Ishikawa (cell line): Measurements from ENCODE around the gene INPP5E.

Experiments used
- CEBPB ChIP-seq: IDR thresholded peaks from 2 replicates; pipeline ENCODE4 v1.6.1; 2012
- CREB1 ChIP-seq: IDR thresholded peaks from 2 replicates; pipeline ENCODE4 v1.6.1; 2012; ENCODE audit warnings: low read depth
- EGR1 ChIP-seq: IDR thresholded peaks from 2 replicates; pipeline ENCODE4 v1.6.1; 2012
- EP300 ChIP-seq: IDR thresholded peaks from 2 replicates; pipeline ENCODE4 v1.6.1; 2012; ENCODE audit warnings: borderline replicate concordance
- FOXM1 ChIP-seq: IDR thresholded peaks from 2 replicates; pipeline ENCODE4 v1.6.1; 2012; ENCODE audit warnings: low read depth, borderline replicate concordance
- NFIC ChIP-seq: IDR thresholded peaks from 2 replicates; pipeline ENCODE4 v1.6.1; 2012
- RAD21 ChIP-seq: IDR thresholded peaks from 2 replicates; pipeline ENCODE4 v1.6.1; 2012; ENCODE audit warnings: low read depth
- REST ChIP-seq: IDR thresholded peaks from 2 replicates; pipeline ENCODE4 v1.6.1; 2012; ENCODE audit warnings: low read depth, mild to moderate bottlenecking
- TAF1 ChIP-seq: IDR thresholded peaks from 2 replicates; pipeline ENCODE4 v1.6.1; 2012; ENCODE audit warnings: low read depth, mild to moderate bottlenecking
- TCF12 ChIP-seq: IDR thresholded peaks from 2 replicates; pipeline ENCODE4 v1.6.1; 2012; ENCODE audit warnings: low read depth
- TEAD4 ChIP-seq: IDR thresholded peaks from 2 replicates; pipeline ENCODE4 v1.6.1; 2012
- YY1 ChIP-seq: IDR thresholded peaks from 2 replicates; pipeline ENCODE4 v1.6.1; 2012; ENCODE audit warnings: low read depth
- ZBTB7A ChIP-seq: IDR thresholded peaks from 2 replicates; pipeline ENCODE4 v1.6.1; 2012; ENCODE audit warnings: low read depth
- TF ChIP-seq, protein P1 (sequence below): IDR thresholded peaks from 2 replicates; pipeline ENCODE4 v1.6.1; 2012
- TF ChIP-seq, protein P2 (sequence below): IDR thresholded peaks from 2 replicates; pipeline ENCODE4 v1.6.1; 2012

Gene INPP5E

DNA sequence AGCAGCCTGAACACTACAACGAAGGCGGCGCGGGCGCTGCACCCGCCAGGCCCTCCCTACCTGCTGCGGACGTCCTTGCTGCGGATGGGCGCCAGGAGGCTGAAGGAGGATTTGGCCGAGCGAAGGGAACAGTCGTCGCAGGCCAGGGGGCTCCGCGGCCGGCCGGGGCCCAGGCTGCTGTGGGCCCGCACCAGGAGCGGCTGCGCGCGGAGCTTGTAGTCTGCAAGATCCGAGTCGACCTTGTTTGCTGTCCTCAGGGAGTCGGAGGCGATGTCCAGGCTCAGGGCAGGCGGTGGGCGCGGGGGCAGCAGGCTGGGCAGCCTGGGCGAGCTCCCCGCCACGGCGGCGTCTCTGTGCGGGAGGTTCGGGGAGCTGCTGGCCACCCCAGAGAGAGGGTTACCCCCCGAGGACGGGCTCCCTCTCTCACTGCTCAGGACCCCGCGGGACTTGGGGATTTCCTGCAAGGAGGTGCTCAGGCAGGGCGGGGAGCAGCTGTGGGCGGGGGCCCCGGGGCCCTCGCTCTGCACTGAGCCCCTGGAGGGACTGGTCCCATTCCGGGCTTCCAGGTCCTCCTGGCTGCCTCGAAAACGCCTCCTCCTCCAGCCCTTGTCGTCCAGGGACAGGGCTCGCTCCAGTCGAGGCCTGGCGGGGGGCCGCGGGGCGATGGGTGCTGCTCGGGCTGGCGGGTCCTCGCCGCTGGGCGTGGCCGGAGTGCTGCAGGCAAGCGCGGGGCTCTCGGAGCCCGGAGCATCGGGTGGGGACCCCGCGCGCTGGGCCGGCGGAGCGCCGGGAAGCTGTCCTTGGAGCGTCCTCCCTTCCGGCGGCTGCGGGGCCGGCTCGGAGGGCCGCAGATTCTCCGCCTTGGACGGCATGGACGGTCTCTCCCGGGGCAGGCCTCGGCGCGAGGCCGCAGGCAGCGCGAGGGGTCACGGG is 831 bp downstream of the INPP5E start:
- TF ChIP-seq EP300 (no peak), FOXM1 (no peak), TAF1 (no peak), RAD21 (no peak), TCF12 (no peak), CEBPB (no peak), NFIC (no peak), YY1 (no peak), CREB1 (no peak), EGR1 (no peak), ZBTB7A (no peak), REST (no peak)
- TF ChIP-seq, protein P1, sequence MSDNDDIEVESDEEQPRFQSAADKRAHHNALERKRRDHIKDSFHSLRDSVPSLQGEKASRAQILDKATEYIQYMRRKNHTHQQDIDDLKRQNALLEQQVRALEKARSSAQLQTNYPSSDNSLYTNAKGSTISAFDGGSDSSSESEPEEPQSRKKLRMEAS = no peak; the same call in 1 of the 2 replicates
- TF ChIP-seq, protein P2, sequence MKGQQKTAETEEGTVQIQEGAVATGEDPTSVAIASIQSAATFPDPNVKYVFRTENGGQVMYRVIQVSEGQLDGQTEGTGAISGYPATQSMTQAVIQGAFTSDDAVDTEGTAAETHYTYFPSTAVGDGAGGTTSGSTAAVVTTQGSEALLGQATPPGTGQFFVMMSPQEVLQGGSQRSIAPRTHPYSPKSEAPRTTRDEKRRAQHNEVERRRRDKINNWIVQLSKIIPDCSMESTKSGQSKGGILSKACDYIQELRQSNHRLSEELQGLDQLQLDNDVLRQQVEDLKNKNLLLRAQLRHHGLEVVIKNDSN = no peak

DNA sequence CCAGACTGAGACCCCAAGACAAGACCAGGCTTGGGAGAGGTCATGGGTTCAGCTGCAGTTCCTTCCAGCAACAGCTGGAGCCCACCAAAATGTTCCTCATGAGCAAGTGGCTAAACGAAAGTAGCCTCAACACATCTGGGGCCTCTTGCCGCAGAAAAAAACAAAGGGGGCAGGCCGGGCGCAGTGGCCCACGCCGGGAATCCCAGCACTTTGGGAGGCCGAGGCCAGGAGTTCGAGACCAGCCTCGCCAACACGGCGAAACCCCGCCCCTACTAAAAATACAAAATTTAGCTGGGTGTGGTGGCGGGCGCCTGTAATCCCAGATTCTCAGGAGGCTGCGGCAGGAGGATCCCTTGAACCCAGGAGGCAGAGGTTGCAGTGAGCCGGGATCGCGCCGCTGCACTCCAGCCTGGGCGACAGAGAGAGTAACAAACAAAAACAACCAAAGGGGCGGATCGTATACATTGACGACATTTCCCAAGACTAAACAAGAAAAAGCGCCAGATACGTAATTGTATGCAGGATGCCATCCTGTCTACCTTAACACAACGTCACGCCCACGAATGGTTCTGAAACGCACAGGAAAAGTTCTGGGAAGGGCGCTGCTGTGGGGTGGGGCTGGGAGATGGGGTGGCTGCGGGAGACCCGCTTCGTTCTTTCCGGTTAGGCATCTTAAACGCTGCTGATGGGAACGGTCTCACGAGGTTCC is 1.7 kb downstream of the INPP5E start:
- TF ChIP-seq TAF1 = no peak
- no peak for TF ChIP-seq CEBPB
- no peak for TF ChIP-seq EGR1
- TF ChIP-seq RAD21 = no peak
- TF ChIP-seq, protein P2 = no peak
- TF ChIP-seq ZBTB7A = no peak
- TF ChIP-seq YY1 = no peak
- TF ChIP-seq, protein P1 = no peak
- TF ChIP-seq REST = no peak
- no peak for TF ChIP-seq EP300
- no peak for TF ChIP-seq FOXM1
- no peak for TF ChIP-seq TEAD4
- no peak for TF ChIP-seq CREB1

GRCh38 chr9:136437430-136437829 is 2.2 kb downstream of the INPP5E start:
- TF ChIP-seq EP300 (no peak), YY1 (no peak)

DNA sequence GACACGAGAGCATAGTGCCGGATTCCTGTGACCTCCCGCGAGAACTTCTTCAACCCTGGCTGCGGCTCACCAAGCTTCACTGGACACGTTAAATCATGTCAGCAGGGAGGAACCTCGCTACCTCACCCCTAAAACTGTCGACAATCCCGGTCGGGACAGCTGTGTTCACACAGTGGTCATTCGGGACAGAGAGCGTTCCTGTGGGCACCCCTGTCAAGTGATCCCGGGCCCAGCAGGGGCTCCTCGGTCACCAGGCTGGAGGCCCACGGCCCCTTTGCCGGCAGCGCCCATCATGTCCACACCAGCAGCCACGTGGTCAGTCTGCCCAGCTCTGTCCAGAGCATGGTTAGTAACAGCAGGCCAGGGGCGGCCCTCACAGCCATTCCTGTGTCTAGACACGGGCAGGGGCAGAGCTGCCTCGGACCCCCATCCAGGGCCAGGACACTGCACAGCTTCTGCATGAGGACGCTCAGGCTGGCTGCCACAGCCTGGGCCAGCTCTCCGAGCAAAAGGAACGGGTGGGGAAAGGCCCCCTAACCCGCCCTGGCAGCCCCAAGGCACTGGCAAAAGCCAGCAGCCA is 3.5 kb downstream of the INPP5E start:
- TF ChIP-seq RAD21 (no peak), TAF1 (no peak), FOXM1 (no peak), EGR1 (no peak), CREB1 (no peak), REST (no peak), TCF12 (no peak), EP300 (no peak), NFIC (no peak), YY1 (no peak), ZBTB7A (no peak), CEBPB (no peak)
- TF ChIP-seq, protein P2 = no peak
